Measurements from ENCODE around the gene ZDHHC20.

Gene ZDHHC20

DNA sequence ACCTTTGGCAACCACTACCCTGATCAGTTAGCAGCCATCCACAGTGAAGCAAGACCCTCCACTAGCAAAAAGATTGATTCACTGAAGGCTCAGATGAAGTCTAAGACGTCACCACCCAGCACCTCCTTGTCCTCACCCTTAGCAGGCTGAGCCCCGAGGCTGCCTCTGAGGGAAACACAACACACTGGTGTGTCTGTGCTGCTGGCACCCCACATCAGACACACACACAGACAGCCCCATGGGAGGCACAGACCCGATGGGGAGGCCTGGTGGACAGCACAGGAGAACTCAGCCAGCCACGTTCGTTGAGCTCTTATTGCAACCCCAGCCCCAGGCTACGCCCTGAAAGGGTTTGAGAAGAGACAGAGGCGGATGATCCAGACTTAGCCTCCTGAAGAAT is 94.7 kb downstream of the ZDHHC20 start:
- DNase-seq (ENCODE audit: low read depth in 1 of 2, low spot score in 1 of 2) = no peak

- no peak for DNase-seq (ENCODE audit: low read depth in 1 of 2, low spot score in 1 of 2)
Measured at GRCh38 chr13:21362741-21363140, 96.4 kb downstream of the ZDHHC20 start.

DNA sequence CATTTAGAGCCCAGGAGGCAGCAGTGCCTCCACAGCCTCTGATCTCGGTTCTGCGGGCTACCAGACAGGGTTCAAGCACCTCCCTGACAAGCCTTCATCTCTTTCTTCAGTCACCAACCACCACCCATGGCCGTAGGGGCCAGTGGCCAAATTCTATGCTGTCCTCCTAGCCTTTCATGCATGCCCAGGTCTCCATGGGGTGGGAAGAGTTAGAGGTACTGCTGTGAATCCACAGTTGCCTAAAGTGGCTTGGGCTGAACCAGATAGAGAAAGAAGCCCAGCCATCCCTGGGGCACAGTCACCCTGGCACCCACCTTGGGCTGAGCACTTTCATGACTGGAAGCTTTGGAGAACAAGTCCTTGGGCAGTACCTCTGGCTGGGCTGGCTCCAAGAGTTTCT is 97.4 kb downstream of the ZDHHC20 start:
- DNase-seq (ENCODE audit: low read depth in 1 of 2, low spot score in 1 of 2) = no peak

DNA sequence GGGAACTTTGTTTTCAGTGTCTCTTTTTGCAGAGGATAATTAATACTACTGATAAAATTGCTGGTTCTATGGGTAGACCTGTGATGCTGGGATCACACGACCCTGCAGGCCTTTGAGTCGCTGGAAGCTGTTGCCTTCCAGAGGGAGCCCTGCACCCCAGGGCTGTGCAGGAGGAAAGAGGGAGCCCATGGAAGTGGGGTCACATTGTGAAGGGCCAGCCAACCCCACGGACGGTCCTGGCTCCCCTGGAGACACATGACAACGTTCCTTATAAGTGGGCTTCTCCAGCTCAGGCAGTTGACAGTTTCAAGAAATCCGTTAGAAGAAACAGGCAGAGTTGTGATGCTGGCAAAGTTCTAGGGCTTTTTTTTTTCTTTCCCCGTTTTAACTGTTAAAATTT is 98.0 kb downstream of the ZDHHC20 start:
- no peak for DNase-seq (ENCODE audit: low read depth in 1 of 2, low spot score in 1 of 2)

GRCh38 chr13:21360463-21360862 is 98.6 kb downstream of the ZDHHC20 start:
- no peak for DNase-seq (ENCODE audit: low read depth in 1 of 2, low spot score in 1 of 2)

DNA sequence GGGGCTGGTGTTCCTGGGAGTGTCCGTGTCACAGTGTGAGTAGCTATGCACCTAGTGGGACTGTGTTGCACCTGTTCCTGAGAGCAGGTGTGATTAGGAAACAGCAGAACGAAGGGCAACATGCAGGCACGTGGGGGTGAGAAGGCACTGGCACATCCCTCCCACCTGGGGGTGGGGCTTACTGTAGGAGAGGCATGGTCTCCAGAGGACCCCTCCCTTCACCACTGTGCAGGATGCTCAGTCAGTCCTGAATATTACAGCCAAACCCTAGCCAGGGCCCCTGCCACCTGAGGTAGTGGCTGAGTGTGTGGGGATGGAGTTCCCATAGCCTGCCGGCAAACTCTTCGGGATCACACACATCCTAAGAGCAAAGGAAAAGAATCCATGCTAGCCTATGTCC is 99.2 kb downstream of the ZDHHC20 start:
- no peak for DNase-seq (ENCODE audit: low read depth in 1 of 2, low spot score in 1 of 2)

DNA sequence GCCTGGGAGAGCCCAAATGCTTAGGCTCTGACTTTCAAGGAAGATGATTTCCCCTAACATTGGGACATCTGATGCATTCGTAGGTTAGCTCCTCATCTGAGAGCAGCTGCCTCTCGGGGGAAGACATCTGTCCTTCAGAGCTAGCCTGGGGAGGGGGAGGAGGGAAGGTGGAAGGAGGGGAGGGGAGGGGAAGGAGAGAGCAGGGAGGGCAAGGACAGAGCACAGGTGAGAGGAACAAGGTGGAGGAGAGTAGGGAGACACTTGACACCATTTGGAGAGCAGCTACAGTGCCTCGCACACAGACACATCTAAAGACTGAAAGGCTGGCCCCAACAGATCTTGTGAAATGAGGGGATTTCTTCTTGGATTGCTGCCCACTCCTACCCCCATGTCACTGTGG is 103.8 kb downstream of the ZDHHC20 start:
- no peak for DNase-seq (ENCODE audit: low read depth in 1 of 2, low spot score in 1 of 2)

GRCh38 chr13:21354721-21355120 is 104.4 kb downstream of the ZDHHC20 start:
- DNase-seq (ENCODE audit: low read depth in 1 of 2, low spot score in 1 of 2) = no peak

DNA sequence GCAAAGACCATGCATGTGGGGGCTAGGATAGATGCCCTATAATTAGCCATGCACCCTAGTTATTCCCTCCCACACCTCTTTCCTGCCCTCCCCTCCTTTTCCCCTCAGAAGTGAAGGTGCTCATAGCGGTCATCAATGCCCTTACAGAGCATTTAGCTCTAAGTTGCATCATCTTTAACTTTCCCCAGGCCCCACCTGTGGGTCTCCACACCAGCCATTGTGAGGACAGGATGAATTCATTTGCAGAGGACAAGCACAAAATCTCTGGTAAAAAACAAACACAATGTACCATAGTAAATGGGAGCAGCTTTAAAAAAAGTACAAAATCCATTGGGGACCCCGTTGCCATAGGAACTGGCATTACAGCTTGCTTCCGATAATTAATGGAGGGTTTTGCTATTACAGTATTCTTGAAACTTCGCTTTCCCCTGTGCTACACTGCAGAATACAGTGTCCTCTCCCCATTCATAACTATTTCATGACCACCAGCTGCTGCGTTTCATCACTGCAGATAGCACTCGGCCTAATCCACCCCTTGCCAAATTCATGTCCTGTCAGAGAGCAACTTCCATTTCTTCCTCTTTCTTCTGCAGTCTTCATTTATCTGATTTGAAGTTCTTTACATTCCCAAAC is 110.5 kb downstream of the ZDHHC20 start:
- DNase-seq (ENCODE audit: low read depth in 1 of 2, low spot score in 1 of 2) = no peak

GRCh38 chr13:21347753-21348318 is 111.3 kb downstream of the ZDHHC20 start:
- DNase-seq (ENCODE audit: low read depth in 1 of 2, low spot score in 1 of 2) = no peak

DNA sequence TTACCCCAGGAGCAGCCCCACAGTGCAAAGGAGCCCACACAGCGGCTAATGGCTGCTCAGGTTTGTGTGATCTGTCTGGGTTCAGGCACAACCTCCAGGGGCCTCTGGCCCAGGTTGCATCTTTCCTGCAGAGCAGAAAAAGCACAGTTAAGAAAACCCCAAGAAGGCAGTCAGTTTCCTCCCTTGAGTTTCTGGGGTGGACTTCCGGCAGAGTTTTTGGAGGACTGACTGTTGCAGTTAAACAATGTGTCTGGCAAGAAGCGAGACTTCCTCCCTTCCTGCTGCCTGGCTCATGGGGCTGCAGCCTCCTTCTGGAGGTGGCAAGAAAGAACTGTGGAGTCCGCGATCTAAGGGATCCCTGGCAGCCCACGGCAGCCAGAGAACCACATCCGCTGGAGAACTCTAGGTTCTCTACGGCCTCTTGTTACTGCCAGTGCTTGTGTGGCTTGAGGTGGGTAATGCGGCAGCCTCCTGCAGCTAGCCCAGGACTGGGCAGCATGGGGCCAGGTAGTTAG is 114.4 kb downstream of the ZDHHC20 start:
- no peak for DNase-seq (ENCODE audit: low read depth in 1 of 2, low spot score in 1 of 2)

- DNase-seq (ENCODE audit: low read depth in 1 of 2, low spot score in 1 of 2) = no peak
Measured at GRCh38 chr13:21343659-21344058, 115.4 kb downstream of the ZDHHC20 start.

GRCh38 chr13:21342699-21343442 is 116.2 kb downstream of the ZDHHC20 start:
- no peak for DNase-seq (ENCODE audit: low read depth in 1 of 2, low spot score in 1 of 2)

GRCh38 chr13:21341637-21342422 is 117.3 kb downstream of the ZDHHC20 start:
- DNase-seq (ENCODE audit: low read depth in 1 of 2, low spot score in 1 of 2) = no peak

DNA sequence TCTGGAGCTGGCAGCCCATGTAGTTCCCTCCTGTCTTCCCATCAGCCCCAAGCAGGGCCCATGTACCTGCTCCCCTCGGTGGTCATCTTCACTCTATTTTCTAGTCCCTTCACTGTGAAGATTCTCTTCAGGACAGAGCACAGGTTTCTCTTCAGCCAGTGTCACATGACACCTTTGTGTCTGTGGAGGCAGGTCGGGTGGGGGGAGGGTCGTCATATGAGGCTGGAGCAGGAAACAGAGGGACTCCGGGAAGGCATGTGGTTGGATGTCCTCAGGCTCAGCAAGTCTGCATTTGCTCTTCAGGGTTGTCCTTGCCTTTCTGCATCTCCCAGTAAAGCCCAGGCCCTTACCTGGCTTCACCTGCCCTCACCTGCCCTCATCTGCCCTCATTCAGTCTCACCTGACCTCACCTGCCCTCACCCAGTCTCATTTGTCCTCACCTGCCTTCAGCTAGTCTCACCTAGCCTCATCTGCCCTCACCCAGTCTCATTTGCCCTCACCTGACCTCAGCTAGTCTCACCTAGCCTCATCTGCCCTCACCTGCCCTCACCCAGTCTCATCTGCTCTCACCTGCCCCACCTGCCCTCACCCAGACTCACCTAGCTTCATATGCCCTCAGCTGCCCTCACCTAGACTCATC is 120.3 kb downstream of the ZDHHC20 start:
- DNase-seq (ENCODE audit: low read depth in 1 of 2, low spot score in 1 of 2) = no peak

DNA sequence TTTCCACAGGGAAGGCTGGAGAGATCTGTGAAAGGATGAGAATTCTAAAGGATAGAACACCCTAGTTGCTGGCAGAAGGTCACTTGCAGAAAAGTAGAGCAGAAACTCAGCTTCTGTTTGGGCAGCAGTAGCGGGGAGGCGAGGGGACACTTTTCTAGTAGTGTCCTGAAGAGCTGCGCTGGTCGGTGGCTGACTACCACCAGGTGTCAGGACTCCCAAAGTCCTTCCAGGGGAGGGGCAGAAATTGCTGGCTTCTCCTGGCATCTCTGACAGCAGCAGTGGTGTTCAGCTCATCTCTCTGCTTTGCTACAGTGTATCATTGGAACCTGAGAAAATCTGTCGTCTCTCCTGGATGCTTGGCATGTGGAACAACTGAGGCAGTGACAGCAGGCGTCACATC is 120.9 kb downstream of the ZDHHC20 start:
- DNase-seq (ENCODE audit: low read depth in 1 of 2, low spot score in 1 of 2) = no peak

- no peak for DNase-seq (ENCODE audit: low read depth in 1 of 2, low spot score in 1 of 2)
Measured at GRCh38 chr13:21336609-21337349, 122.3 kb downstream of the ZDHHC20 start.

- no peak for DNase-seq (ENCODE audit: low read depth in 1 of 2, low spot score in 1 of 2)
Measured at GRCh38 chr13:21333186-21333585, 125.9 kb downstream of the ZDHHC20 start.

GRCh38 chr13:21330126-21330861 is 128.8 kb downstream of the ZDHHC20 start:
- no peak for DNase-seq (ENCODE audit: low read depth in 1 of 2, low spot score in 1 of 2)
